ENCODE measurements around the gene MRAS.

MRAS gene

GRCh38 chr3:138378331-138378730, 30.0 kb downstream of the MRAS start:
- in situ Hi-C loops (cut with HindIII; ENCODE audit: low pct_ligation_motif_present, low pct_unique_long_range_greater_than_20kb, low sequenced_read_pairs): no loop called here
- DNase-seq: no peak

GRCh38 chr3:138378990-138379389, 30.6 kb downstream of the MRAS start:
- in situ Hi-C loops (cut with HindIII; ENCODE audit: low pct_ligation_motif_present, low pct_unique_long_range_greater_than_20kb, low sequenced_read_pairs): no loop called here
- DNase-seq: no peak

- no peak for DNase-seq
- in situ Hi-C loops (cut with HindIII; ENCODE audit: low pct_ligation_motif_present, low pct_unique_long_range_greater_than_20kb, low sequenced_read_pairs): no loop called here
Measured at GRCh38 chr3:138381413-138381901, 33.1 kb downstream of the MRAS start.

GRCh38 chr3:138381950-138382715, 33.8 kb downstream of the MRAS start:
- no peak for DNase-seq

GRCh38 chr3:138383715-138384465, 35.5 kb downstream of the MRAS start:
- no peak for DNase-seq
- in situ Hi-C loops (cut with HindIII; ENCODE audit: low pct_ligation_motif_present, low pct_unique_long_range_greater_than_20kb, low sequenced_read_pairs): no loop called here

More at GRCh38 chr3:138381950-138382715, 33.8 kb downstream of the MRAS start:
- in situ Hi-C loops (cut with HindIII; ENCODE audit: low pct_ligation_motif_present, low pct_unique_long_range_greater_than_20kb, low sequenced_read_pairs): no loop called here

GRCh38 chr3:138384531-138384930, 36.2 kb downstream of the MRAS start:
- DNase-seq: no peak
- in situ Hi-C loops (cut with HindIII; ENCODE audit: low pct_ligation_motif_present, low pct_unique_long_range_greater_than_20kb, low sequenced_read_pairs): no loop called here

- DNase-seq: no peak
- in situ Hi-C loops (cut with HindIII; ENCODE audit: low pct_ligation_motif_present, low pct_unique_long_range_greater_than_20kb, low sequenced_read_pairs): no loop called here
Measured at GRCh38 chr3:138384976-138385375, 36.6 kb downstream of the MRAS start.

GRCh38 chr3:138389144-138389601, 40.8 kb downstream of the MRAS start:
- no peak for DNase-seq
- in situ Hi-C loops (cut with HindIII; ENCODE audit: low pct_ligation_motif_present, low pct_unique_long_range_greater_than_20kb, low sequenced_read_pairs): no loop called here

- in situ Hi-C loops (cut with HindIII; ENCODE audit: low pct_ligation_motif_present, low pct_unique_long_range_greater_than_20kb, low sequenced_read_pairs): no loop called here
- DNase-seq: peak; percentile 93
Measured at GRCh38 chr3:138389841-138390581, 41.6 kb downstream of the MRAS start.

- in situ Hi-C loops (cut with HindIII; ENCODE audit: low pct_ligation_motif_present, low pct_unique_long_range_greater_than_20kb, low sequenced_read_pairs): no loop called here
- no peak for DNase-seq
Measured at GRCh38 chr3:138390582-138390932, 42.2 kb downstream of the MRAS start.

GRCh38 chr3:138394156-138394555, 45.8 kb downstream of the MRAS start:
- in situ Hi-C loops (cut with HindIII; ENCODE audit: low pct_ligation_motif_present, low pct_unique_long_range_greater_than_20kb, low sequenced_read_pairs): no loop called here
- no peak for DNase-seq

- in situ Hi-C loops (cut with HindIII; ENCODE audit: low pct_ligation_motif_present, low pct_unique_long_range_greater_than_20kb, low sequenced_read_pairs): no loop called here
- no peak for DNase-seq
Measured at GRCh38 chr3:138394686-138395085, 46.3 kb downstream of the MRAS start.

GRCh38 chr3:138395865-138396751, 47.7 kb downstream of the MRAS start:
- no peak for DNase-seq
- in situ Hi-C loops (cut with HindIII; ENCODE audit: low pct_ligation_motif_present, low pct_unique_long_range_greater_than_20kb, low sequenced_read_pairs): no loop called here

- no peak for DNase-seq
- in situ Hi-C loops (cut with HindIII; ENCODE audit: low pct_ligation_motif_present, low pct_unique_long_range_greater_than_20kb, low sequenced_read_pairs): no loop called here
Measured at GRCh38 chr3:138396752-138397410, 48.5 kb downstream of the MRAS start.

- in situ Hi-C loops (cut with HindIII; ENCODE audit: low pct_ligation_motif_present, low pct_unique_long_range_greater_than_20kb, low sequenced_read_pairs): no loop called here
- no peak for DNase-seq
Measured at GRCh38 chr3:138397983-138398382, 49.6 kb downstream of the MRAS start.

- in situ Hi-C loops (cut with HindIII; ENCODE audit: low pct_ligation_motif_present, low pct_unique_long_range_greater_than_20kb, low sequenced_read_pairs): no loop called here
- DNase-seq: no peak
Measured at GRCh38 chr3:138398791-138399575, 50.6 kb downstream of the MRAS start.

- DNase-seq: no peak
Measured at GRCh38 chr3:138399766-138400165, 51.4 kb downstream of the MRAS start.

More at GRCh38 chr3:138399766-138400165, 51.4 kb downstream of the MRAS start:
- in situ Hi-C loops (cut with HindIII; ENCODE audit: low pct_ligation_motif_present, low pct_unique_long_range_greater_than_20kb, low sequenced_read_pairs): no loop called here

Data from ACHN (cell line).